ENCODE results near the gene SEMA4B.
"Not testable (repeated sequence)": the region's sequence is repeated elsewhere in the genome, so short reads cannot be mapped to it uniquely, and the experiment has no call there.

Gene SEMA4B

DNA sequence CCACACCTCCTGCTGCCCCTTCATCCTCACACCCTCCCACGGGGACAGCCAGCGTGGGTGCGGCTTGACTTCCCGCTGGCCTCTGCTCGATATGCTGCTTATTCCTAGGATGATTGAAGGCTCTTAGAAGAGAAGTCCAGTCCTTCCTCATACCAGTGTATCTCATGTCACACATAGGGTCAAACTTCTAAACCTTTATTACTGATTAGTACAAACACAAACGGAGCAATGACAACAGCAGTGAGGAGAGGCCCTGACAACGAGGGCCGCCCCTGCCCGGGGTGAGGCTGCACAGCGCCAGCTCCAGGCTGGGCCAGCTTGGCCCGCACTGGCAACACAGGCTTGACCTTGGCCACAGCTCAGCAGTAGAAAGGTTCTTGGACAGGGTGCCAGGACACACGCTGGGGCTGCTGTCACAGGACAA, 29.0 kb downstream of the SEMA4B start:
- DNase-seq, result no peak

DNA sequence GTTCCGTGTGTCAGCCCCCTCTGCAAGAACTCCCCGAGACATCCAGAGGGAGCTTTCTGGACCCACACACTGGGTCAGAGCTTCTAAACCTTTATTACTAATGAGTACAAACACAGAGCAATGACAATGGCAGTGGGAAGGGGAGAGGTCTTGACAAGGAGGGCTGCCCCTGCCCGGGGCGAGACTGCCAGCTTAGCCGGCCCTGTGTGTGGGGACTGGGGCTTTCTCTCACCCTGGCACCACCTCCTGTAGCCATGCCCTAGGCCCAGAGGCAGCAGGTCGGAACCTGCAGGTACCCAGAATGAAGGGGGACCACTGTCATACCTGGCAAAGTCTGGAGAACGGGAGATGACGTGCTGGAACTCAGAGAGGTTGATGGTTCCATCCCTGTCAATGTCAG, 29.5 kb downstream of the SEMA4B start:
- no peak for DNase-seq

DNA sequence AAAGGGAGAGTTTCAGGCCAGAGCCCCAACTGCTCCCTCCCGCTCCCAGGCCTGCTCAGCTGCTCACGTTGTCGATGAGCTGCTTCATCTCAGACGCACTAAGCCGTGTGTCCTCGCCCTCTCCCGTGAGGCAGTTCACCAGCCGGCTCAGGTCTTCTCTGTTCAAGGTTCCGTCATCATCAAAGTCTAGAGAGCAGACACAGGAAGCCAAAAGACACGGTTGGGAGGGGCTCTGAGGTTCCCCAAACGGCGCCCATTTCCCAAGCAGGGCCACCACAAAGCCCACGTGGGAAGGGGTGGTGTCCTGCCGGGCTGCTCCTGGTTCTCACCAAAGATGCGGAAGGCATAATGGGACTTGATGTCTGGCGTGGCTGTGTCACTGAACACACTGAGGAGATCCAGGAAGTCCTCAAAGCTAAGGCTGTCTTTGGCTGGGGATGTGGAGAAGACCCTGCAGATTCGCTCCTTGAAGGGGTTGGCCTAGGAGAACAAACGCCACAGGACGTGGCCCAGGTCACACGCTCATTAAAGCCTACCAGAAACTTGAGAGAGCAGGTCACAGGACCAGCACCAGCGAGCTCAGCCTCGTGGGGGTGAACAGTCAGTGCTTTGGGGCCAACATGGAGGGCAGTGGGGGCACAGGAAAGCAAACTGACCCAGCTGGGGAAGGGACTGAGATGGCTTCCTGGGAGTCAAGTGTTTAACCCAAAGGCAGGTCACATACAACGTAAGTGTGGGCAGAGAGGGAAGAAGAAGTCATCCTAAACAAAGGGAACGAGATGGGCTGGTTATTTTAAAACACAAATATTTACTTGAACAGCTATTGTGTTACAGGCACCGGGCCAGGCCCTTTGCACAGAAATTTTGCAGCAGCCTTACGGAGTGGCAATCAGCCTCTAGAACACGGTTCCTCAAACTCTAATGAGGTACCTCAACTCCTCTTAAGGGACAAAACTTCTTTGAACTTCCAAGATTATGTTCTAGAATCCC, 30.2 kb downstream of the SEMA4B start:
- DNase-seq, result no peak

DNA sequence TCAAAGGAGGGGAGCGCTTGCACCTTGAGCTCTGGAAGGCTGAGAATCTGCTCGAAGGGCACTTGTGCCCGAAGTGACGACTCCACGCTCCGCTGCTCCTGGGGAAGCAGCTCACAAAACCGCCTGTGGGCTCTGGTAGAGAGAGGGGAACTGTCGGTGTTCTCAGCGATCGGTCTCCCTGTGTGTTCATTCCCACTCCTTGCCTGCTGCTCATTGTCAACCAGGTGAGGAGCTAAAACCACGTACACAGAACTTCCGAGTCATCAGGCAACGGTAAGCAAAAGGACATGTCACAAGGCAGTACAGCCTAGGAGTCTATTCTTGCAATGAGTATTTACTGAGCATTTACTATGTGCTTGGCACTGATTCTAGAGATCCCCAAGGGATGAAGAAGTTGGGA, 31.1 kb downstream of the SEMA4B start:
- DNase-seq, result no peak

DNA sequence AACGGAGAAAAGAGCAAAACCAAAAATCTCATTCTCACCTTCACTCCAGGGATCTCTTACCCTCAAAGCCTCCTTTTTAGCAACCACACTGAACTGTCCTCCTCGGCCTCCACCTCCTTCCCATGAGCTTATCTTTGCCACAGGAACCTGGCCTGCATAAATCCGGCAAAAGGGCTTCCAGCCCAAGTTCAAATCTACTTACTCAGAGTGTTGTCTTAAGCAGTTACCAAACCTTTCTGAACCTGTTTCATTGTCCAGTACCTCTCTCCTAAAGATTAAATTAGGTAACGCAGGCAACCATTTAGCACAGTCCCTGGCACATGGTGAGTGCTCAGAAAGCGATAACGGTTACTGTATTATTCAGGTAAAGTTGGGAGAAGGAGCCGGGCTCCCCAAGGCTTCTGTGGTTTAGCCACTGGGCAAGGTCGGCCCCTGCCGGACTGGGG, 31.8 kb downstream of the SEMA4B start:
- no peak for DNase-seq

DNA sequence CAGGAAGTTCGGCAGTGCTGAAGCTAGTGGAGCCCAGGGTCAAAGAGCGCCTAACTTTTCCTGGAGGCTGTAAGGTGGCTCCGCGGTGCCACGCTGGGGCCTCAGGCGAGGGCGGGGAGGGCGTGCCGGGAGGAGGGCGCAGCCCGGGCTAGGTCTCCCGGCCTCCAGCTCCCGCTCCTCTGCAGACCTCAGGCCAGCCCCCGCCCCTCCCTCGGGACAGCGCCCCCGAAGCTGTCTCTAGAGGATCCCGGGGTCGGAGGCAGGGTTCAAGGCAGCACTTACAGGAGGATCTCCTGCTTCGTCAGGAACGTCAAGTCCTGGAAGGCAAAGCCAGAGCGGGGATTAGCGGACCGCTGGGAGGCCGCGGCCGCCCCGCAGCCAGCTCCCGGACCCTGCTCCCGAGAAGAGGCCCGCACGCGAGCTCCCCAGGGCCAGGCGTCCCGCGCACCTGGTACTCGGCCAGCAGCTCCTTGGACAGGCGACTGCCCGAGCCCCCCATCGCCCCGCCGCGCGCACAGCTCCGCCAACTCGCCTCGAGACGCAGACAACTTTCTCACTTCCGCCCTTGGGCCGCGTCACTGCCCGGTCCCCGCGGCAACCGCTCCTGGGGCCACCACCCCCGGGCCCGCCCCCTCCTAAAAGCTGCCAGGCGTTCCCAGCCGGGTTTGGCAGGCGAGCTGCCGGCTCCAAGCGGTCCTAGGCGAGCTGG, 32.4 kb downstream of the SEMA4B start, which contains the start of gene CIB1:
Gene CIB1 (minus strand): TSS at position 555 of the 709 bp plus-strand sequence. CDS start 56 bp downstream, at position 499.
- DNase-seq, result peak; percentile 99

DNA sequence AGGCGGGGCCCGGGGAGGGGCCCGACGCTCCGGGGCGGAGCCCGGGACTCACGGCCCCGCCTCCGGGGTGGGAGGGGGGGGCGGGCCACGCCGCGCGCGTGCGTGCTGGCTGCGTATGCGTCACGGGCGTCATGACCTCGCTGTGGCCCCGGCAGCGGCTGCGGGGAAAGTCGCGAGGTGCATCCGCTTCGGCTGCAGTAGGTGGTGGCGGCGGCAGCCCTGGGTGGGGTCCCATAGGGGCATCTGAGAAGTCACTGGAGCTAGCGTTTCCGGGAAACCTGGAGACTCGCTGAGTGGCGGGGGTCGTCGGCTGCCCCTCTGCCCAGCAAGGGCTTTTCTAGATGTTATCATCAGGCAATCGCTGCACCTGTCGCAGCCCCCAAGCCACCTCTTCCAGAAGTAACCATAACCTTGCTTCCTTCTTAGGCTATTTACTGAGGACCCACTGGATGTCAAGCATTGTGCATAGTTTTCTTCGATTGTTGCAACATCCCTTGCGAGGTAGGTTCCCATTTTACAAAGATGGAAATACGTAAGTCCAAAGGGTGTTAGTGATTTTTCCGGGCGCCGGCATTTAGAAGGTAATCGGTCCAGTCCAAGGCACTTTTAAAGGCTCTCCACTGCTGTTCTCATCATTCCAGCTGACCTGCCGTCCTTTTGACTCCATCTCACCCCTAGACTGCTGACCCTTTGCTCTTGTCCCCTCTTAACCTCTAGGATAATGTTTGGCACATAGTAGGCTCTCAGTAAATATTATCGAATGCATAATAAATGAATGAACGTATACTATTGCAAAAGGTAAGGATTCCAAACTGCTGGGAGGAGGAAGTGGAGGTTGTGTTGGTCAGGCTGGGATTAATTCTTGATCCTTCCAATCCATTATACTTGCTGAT, 33.2 kb downstream of the SEMA4B start, which contains the start of gene GDPGP1:
Gene GDPGP1 (plus strand): TSS at position 114 of the 893 bp plus-strand sequence. CDS start 6,700 bp downstream, outside the sequence.
- DNase-seq, result no peak

DNA sequence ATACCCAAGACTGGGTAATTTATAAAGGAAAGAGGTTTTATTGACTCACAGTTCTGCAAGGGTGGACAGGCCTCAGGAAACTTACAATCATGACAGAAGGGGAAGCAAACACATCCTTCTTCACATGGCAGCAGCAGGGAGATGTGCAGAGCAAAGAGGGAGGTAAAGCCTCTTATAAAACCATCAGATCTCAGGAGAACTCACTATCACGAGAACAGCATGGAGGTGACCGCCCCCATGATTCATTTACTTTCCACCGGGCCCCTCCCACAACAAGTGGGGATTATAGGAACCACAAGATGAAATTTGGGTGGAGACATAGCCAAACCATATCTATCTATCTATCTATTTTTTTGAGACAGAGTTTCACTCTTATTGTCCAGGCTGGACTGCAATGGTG, 38.2 kb downstream of the SEMA4B start:
- DNase-seq, result no peak

DNA sequence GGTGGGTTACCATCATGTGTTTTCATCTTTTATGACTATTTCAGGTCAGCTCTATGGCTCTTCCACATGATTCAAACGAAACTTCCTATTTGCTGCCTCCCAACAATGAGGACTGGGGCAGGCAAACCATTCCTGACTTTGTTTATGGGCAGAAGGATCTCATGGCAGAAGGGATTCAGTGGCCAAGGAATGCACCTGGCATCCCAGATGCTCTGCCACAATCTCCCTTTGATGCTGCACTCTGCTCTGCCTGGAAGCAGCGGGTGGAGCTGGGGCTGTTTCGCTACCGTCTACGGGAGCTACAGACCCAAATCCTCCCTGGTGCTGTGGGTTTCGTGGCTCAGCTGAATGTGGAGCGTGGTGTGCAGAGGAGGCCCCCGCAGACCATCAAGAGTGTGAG, 39.7 kb downstream of the SEMA4B start:
- no peak for DNase-seq

DNA sequence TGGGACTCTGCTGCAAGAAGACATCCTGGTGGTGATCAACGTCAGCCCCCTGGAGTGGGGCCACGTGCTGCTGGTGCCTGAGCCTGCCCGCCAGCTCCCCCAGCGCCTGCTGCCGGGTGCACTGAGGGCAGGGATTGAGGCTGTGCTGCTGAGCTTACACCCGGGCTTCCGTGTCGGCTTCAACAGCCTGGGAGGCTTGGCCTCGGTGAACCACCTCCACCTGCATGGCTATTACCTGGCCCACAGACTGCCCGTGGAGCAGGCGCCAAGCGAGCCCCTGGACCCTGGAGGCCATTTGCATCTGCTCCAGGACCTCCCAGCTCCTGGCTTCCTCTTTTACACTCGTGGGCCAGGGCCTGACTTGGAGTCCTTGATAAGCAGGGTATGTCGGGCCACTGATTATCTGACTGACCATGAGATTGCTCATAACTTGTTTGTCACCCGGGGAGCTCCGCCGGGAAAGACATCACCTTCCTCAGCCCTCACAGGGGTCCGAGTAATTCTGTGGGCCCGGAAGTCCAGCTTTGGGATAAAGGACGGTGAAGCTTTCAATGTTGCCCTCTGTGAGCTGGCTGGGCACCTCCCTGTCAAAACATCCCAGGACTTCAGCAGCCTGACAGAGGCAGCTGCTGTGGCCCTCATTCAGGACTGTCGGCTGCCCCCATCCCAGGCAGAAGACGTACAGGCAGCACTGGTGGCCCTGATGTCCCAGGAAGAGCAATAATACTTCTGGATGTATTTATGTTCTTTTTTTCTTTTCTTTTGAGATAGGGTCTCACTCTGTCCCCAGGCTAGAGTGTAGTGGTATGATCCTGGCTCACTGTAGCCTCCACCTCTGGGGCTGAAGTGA, 40.4 kb downstream of the SEMA4B start:
- no peak for DNase-seq

DNA sequence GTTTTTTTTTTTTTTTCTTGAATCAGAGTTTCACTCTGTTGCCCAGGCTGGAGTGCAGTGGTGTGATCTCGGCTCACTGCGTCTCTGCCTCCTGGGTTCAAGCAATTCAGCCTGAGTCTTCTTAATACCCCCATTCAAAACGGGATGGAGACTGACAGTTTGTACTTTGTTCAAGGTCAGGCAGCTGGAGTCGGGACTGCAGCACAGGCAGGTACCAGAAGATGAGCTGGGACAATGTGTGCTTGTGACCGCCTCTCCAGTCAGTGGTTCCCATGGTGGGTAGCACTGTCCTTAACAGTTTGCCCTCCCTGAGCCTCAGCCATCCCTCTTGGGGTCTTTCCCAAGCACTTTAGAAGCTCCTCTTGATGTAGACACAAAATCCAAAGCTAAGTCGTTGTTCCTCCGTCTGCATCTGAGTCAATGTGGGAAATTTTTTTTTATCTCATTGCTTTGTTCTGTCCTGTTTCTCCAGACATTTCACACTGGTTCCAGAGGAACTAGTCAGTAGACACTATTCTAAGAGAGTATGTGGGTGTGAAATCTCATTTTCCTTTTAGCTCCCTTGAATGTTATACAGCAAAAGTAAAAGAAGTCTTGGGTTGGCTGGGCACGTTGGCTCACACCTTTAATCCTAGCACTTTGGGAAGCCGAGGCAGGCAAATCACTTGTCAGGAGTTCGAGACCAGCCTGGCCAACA, 43.0 kb downstream of the SEMA4B start:
- no peak for DNase-seq

DNA sequence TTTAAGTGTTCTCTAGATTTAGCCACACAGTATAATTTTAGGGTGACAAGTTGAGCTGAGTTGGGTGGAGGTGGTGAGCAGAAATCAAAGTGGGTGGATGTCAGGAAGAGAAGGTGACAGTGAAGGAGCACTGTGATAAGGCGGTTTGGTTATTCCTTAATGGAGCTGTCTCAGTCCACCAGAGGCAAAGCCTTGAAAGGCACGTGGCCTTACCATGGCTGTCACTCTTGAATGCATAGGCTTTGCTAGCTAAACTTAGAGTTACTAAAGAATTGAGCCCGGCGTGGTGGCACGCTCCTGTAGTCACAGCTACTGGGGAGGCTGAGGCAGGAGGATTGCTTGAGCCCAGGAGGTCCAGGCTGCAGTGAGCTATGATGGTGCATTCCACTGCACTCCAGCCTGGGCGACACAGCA, 47.7 kb downstream of the SEMA4B start:
- DNase-seq, result no peak

DNA sequence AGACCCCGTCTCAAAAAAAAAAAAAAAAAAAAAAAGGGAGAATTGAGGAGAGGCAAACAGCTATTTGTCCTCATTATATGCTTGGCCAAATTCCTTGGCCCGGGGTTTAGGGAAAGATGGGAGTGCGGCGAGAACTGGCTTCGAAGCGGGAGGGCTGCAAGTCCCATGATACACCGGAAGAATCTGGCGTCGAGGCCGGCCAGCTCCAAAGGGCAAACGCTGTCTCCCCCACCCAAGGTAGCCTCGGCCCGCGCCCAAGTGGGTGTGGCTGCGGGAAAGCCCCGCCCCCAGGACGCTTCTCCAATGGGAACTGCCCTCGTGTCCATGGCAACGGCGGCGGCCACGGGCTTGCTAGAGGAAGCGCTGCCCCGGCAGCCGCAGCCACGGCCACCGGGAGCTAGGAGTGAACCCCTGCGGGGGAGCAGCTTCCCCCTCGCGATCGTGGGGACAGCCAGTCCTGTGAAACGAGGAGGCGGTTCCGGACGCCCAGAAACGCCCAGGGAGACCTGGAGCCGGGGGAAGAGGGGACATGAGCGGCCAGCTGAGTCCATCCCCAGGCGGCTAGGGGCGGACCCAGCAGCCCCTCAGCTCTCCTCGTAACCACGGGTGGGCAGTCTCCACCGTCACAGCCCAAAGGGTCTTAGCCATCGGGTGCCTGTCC, 48.2 kb downstream of the SEMA4B start, which contains the start of gene TTLL13:
Gene TTLL13 (plus strand): TSS at position 354 of the 661 bp plus-strand sequence. CDS start 1,075 bp downstream, outside the sequence.
- peak; percentile 98 for DNase-seq

DNA sequence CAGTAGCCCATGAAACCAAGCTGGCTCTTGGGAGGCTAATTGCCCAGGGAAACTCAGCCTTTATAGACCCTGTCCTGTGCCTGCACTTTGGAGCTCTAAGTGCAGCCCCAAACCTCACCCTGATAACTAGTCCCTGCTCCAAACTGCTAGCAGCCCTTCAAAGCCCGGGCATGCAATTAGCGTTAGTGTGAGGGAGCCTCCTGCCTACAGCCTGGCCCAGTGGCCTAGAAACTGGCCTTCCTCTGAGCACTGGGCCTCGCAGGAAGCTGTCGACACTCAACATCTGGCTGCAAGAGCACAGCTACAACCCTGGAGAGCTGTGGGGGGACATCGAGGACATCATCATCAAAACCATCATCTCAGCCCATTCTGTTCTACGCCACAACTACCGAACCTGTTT, 56.6 kb downstream of the SEMA4B start:
- no peak for DNase-seq

DNA sequence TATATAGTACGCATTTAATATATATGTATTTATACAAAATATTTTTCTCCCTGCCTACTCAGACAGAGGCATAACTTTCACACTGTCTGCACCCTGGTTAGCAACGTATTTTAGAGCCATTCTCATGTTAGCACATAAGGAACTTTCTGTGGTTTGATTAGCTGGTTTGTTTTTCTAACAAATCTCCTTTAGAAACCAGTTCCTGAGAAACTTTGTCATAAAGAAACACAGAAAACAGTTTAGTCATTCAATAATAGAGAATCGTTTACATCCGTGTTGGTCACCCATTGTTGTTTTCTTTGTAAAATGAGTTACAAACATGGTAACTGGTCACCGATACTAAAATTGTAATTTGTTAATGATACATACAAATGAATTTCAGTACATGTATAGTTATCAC, 58.4 kb downstream of the SEMA4B start:
- DNase-seq, result no peak

DNA sequence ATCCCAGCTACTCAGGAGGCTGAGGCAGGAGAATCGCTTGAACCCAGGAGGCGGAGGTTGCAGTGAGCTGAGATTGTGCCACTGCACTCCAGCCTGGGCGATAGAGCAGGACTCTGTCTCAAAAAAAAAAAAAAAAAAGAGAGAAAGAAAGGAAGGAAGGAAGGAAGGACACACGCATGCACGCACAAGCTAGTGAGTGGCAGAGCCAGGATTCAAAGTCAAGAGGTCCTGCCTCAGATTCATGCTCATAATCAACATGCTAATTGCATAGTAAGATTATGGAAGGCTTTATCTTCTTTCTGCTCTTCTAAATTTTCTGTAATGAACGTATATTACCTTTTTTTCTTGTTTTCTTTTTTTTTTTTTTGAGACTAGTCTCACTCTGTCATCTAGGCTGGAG, 59.6 kb downstream of the SEMA4B start:
- not testable (repeated sequence) for DNase-seq

DNA sequence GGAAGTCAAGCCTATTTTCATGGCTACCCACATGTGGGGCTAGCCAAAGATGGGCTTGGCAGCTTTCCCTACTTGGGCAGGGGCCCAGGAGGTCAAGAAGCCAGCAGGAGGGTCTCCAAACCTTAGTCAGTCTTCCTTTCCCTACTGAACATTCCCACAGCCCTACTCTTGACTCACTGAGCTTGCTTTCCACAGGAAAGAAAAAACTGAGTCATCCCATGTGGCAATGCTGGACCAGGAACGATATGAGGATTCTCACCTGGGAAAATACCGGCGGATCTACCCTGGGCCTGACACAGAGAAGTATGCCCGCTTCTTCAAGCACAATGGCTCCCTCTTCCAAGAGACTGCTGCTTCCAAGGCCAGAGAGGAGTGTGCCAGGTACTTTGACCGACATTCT, 60.7 kb downstream of the SEMA4B start:
- DNase-seq, result no peak

DNA sequence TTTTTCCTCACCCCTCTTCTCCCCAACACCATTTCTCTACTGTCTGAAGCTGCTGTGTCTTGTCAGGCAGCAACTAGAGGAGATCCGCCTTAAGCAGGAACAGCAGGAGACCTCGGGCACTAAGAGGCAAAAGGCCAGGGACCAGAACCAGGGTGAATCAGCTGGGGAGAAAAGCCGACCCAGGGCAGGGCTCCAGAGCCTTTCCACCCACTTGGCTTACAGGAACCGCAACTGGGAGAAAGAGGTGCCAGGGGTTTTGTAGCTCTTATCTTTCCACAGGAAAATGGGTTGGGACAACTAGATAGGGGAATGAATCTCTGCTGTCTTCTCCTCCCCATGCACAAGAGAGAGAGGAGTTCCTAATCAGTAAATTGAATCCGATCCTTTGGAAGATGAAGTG, 61.3 kb downstream of the SEMA4B start:
- DNase-seq, result no peak

DNA sequence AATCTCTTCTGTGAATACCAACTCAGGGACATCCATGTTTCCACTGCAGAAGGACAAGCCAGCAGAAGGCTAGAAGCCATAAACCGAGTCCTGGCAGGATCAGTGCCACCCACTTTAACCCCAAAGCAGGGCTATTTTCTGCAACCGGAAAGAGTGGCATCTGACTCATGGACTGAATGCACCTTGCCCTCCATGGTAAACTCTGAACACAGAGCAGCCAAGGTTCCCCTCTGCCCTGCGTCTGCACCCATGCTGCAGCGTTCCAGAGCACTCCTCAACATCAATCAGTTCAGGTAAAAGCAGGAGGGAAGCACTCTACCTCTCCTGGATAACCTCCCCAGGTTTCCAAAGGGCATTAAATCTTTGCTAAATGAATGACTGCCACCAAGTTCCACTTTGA, 63.5 kb downstream of the SEMA4B start:
- DNase-seq, result no peak

Measured in islet precursor cell (in vitro differentiated cells).